Erythroblast (primary cell): ENCODE results near the gene C4orf51.

ENCODE experiments used
- GATA1 ChIP-seq: IDR thresholded peaks from 2 replicates; pipeline ENCODE4 v1.6.1; 2011; ENCODE audit warnings: low read depth, mild to moderate bottlenecking, control low read depth, low read length, moderate library complexity
- POLR2A ChIP-seq: IDR thresholded peaks from 2 replicates; pipeline ENCODE4 v1.6.1; 2011; ENCODE audit warnings: mild to moderate bottlenecking, low read length

GRCh38 chr4:145681956-145682355 lies 2.0 kb downstream of the C4orf51 start:
- TF ChIP-seq POLR2A, result no peak
- TF ChIP-seq GATA1, result no peak
